ENCODE results near the gene CSPG4. TPM values are rescaled to one million over a fixed set of nuclear protein-coding genes. Genes with fewer than 3 reads are reported as not detected.

Gene CSPG4
- total and polyA plus RNA-seq, 9 of the 15 experiments (the other 6 are each of a cell fraction or from before 2014, with no cell fraction given) = under 0.01 to 0.07 (median 0.04) TPM; not detected in 5

GRCh38 chr15:75647370-75648155, 65.1 kb downstream of the CSPG4 start, which contains the start of gene SNX33 (continued):
- TF ChIP-seq TOE1 (IDR thresholded peaks at IDR 0.05; ENCODE audit: borderline replicate concordance) (no peak), TOE1 (CRISPR knock-in tag; IDR thresholded peaks at IDR 0.05; ENCODE audit: borderline replicate concordance, low read depth) (no peak), SRSF1 (IDR thresholded peaks at IDR 0.05; ENCODE audit: low read depth, low read length) (no peak), ZNF217 (CRISPR knock-in tag; IDR thresholded peaks at IDR 0.05) (no peak), ZNF436 (CRISPR knock-in tag; IDR thresholded peaks at IDR 0.05) (no peak), ZNF707 (CRISPR knock-in tag; conservative IDR thresholded peaks at IDR 0.05) (no peak), POLR3G (IDR thresholded peaks at IDR 0.05; ENCODE audit: extremely low read depth, insufficient read length, insufficient replicate concordance) (no peak), FOS (IDR thresholded peaks at IDR 0.05; ENCODE audit: extremely low read depth, insufficient read length) (no peak), PHTF2 (CRISPR knock-in tag; IDR thresholded peaks at IDR 0.05) (no peak), LEF1 (IDR thresholded peaks at IDR 0.05) (no peak), ZNF23 (CRISPR knock-in tag; IDR thresholded peaks at IDR 0.05) (no peak), CEBPG (CRISPR knock-in tag; IDR thresholded peaks at IDR 0.05) (no peak), CEBPG (tag; conservative IDR thresholded peaks at IDR 0.05 in 1 of 2, IDR thresholded peaks at IDR 0.05 in 1 of 2) (no peak)
- TF ChIP-seq, protein P1, sequence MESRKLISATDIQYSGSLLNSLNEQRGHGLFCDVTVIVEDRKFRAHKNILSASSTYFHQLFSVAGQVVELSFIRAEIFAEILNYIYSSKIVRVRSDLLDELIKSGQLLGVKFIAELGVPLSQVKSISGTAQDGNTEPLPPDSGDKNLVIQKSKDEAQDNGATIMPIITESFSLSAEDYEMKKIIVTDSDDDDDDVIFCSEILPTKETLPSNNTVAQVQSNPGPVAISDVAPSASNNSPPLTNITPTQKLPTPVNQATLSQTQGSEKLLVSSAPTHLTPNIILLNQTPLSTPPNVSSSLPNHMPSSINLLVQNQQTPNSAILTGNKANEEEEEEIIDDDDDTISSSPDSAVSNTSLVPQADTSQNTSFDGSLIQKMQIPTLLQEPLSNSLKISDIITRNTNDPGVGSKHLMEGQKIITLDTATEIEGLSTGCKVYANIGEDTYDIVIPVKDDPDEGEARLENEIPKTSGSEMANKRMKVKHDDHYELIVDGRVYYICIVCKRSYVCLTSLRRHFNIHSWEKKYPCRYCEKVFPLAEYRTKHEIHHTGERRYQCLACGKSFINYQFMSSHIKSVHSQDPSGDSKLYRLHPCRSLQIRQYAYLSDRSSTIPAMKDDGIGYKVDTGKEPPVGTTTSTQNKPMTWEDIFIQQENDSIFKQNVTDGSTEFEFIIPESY (CRISPR knock-in tag; IDR thresholded peaks at IDR 0.05) = no peak
- TF ChIP-seq, protein P2, sequence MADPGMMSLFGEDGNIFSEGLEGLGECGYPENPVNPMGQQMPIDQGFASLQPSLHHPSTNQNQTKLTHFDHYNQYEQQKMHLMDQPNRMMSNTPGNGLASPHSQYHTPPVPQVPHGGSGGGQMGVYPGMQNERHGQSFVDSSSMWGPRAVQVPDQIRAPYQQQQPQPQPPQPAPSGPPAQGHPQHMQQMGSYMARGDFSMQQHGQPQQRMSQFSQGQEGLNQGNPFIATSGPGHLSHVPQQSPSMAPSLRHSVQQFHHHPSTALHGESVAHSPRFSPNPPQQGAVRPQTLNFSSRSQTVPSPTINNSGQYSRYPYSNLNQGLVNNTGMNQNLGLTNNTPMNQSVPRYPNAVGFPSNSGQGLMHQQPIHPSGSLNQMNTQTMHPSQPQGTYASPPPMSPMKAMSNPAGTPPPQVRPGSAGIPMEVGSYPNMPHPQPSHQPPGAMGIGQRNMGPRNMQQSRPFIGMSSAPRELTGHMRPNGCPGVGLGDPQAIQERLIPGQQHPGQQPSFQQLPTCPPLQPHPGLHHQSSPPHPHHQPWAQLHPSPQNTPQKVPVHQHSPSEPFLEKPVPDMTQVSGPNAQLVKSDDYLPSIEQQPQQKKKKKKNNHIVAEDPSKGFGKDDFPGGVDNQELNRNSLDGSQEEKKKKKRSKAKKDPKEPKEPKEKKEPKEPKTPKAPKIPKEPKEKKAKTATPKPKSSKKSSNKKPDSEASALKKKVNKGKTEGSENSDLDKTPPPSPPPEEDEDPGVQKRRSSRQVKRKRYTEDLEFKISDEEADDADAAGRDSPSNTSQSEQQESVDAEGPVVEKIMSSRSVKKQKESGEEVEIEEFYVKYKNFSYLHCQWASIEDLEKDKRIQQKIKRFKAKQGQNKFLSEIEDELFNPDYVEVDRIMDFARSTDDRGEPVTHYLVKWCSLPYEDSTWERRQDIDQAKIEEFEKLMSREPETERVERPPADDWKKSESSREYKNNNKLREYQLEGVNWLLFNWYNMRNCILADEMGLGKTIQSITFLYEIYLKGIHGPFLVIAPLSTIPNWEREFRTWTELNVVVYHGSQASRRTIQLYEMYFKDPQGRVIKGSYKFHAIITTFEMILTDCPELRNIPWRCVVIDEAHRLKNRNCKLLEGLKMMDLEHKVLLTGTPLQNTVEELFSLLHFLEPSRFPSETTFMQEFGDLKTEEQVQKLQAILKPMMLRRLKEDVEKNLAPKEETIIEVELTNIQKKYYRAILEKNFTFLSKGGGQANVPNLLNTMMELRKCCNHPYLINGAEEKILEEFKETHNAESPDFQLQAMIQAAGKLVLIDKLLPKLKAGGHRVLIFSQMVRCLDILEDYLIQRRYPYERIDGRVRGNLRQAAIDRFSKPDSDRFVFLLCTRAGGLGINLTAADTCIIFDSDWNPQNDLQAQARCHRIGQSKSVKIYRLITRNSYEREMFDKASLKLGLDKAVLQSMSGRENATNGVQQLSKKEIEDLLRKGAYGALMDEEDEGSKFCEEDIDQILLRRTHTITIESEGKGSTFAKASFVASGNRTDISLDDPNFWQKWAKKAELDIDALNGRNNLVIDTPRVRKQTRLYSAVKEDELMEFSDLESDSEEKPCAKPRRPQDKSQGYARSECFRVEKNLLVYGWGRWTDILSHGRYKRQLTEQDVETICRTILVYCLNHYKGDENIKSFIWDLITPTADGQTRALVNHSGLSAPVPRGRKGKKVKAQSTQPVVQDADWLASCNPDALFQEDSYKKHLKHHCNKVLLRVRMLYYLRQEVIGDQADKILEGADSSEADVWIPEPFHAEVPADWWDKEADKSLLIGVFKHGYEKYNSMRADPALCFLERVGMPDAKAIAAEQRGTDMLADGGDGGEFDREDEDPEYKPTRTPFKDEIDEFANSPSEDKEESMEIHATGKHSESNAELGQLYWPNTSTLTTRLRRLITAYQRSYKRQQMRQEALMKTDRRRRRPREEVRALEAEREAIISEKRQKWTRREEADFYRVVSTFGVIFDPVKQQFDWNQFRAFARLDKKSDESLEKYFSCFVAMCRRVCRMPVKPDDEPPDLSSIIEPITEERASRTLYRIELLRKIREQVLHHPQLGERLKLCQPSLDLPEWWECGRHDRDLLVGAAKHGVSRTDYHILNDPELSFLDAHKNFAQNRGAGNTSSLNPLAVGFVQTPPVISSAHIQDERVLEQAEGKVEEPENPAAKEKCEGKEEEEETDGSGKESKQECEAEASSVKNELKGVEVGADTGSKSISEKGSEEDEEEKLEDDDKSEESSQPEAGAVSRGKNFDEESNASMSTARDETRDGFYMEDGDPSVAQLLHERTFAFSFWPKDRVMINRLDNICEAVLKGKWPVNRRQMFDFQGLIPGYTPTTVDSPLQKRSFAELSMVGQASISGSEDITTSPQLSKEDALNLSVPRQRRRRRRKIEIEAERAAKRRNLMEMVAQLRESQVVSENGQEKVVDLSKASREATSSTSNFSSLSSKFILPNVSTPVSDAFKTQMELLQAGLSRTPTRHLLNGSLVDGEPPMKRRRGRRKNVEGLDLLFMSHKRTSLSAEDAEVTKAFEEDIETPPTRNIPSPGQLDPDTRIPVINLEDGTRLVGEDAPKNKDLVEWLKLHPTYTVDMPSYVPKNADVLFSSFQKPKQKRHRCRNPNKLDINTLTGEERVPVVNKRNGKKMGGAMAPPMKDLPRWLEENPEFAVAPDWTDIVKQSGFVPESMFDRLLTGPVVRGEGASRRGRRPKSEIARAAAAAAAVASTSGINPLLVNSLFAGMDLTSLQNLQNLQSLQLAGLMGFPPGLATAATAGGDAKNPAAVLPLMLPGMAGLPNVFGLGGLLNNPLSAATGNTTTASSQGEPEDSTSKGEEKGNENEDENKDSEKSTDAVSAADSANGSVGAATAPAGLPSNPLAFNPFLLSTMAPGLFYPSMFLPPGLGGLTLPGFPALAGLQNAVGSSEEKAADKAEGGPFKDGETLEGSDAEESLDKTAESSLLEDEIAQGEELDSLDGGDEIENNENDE (IDR thresholded peaks at IDR 0.05; ENCODE audit: low read depth, low read length) = no peak
